ENCODE measurements around the gene APC2. TPM values are rescaled to one million over a fixed set of nuclear protein-coding genes. Genes with fewer than 3 reads are reported as not detected.
"Not testable (repeated sequence)": the region's sequence is repeated elsewhere in the genome, so short reads cannot be mapped to it uniquely, and the experiment has no call there.

APC2 gene
- total and polyA plus RNA-seq, 7 experiments from 2014 or later = 0.01 to 0.24 (median 0.07) TPM

DNA sequence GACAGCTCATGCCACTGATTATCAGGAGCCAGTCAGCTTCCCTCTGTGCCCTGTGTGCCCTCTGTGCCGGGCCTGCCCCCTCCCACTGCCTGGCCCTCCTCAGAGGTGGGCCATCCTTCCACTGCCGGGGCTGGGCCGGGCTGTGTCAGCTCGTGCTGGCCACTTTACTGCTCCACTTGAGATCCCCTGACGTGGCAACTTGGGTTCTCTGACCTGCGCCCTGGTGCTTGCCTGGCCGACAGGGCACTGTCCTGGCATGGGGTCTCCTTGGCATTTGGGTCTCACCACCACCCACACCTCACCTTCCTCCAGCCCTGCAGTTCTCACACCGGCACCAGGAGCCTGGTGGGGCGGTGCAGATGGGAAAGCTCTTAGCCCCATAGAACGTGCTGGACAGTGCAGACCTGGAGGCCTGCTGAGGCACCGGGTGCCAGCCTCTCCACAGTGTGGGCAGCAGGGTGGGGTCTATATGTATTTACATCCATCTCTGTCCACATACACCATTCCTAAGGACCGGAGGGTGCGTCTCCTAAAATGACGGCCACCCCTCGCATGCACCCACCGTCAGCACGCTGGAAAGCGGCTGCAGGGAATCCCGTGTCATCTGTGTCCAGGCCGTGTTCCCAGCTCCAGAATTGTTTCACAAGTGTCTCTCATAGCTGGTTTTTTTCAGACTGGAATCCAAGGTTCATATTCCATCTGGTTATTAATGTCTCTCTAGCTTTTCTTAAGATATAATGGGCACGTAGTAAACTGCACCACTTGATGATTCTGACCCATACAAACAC is 30.8 kb upstream of the APC2 start:
- Mint-ChIP-seq H3K4me3 (no peak overlapping the region), H3K36me3 (peaks cover 7 to 33% (median 11%) of the 10 kb centered on the region in 5 donors), H3K27ac (peak overlapping the region in 2 of 9 donors; percentile 28 to 36), H3K4me1 (peaks cover 15 to 46% (median 33%) of the 10 kb centered on the region in 7 donors), H3K9me3 (peaks cover 0 to 4% (median 0%) of the 10 kb centered on the region in 11 donors), H3K27me3 (no peaks in the 10 kb centered on the region)
- no peak overlapping the region for H3K27ac ChIP-seq (ENCODE audit: low read depth, low read length)
- no peaks in the 10 kb centered on the region for H3K9me3 ChIP-seq (ENCODE audit: control insufficient read depth in 2 of 3, low read length in 3 of 3)
- H3K4me1 ChIP-seq (ENCODE audit: control insufficient read depth in 2 of 2, insufficient read depth in 2 of 2, low read length in 2 of 2) = peaks cover 4 to 13% of the 10 kb centered on the region in 2 donors
- no peaks in the 10 kb centered on the region for H3K27me3 ChIP-seq (ENCODE audit: control insufficient read depth in 2 of 2, insufficient read depth in 2 of 2, low read length in 2 of 2)
- ChIA-PET POLR2A (interaction anchor here (1.1 to 1.4 kb wide), 2 partner anchors 9 to 14 kb away, joined by 3 to 5 read pairs; no protein-coding TSS in a partner anchor), CTCF (interaction anchor here (1.0 kb wide), 1 partner anchor 10 kb away, joined by 3 read pairs; no protein-coding TSS in a partner anchor)
- H3K4me3 ChIP-seq (ENCODE audit: low read length) = no peak overlapping the region
- ATAC-seq (no peak), DNase-seq (no peak)
- H3K36me3 ChIP-seq (ENCODE audit: control insufficient read depth in 2 of 3, insufficient read depth in 3 of 3, low read length in 3 of 3) = peaks cover 10 to 84% (median 23%) of the 10 kb centered on the region in 3 experiments
- intact Hi-C loops (cut with micrococcal nuclease) = no loop called here

- H3K9me3 Mint-ChIP-seq; H3K9me3 ChIP-seq (ENCODE audit: control insufficient read depth in 2 of 3, low read length in 3 of 3); POLR2A ChIA-PET; H3K4me3 ChIP-seq (ENCODE audit: low read length); H3K27ac Mint-ChIP-seq; intact Hi-C loops (cut with micrococcal nuclease); H3K4me3 Mint-ChIP-seq; H3K4me1 ChIP-seq (ENCODE audit: control insufficient read depth in 2 of 2, insufficient read depth in 2 of 2, low read length in 2 of 2); H3K27ac ChIP-seq (ENCODE audit: low read depth, low read length); ATAC-seq; H3K27me3 ChIP-seq (ENCODE audit: control insufficient read depth in 2 of 2, insufficient read depth in 2 of 2, low read length in 2 of 2); DNase-seq; H3K27me3 Mint-ChIP-seq: not testable (repeated sequence)
- peaks cover 8 to 36% (median 11%) of the 10 kb centered on the region in 5 donors for H3K36me3 Mint-ChIP-seq
- CTCF ChIA-PET = interaction anchor here (0.6 kb wide), 1 partner anchor 17 kb away, joined by 5 read pairs; no protein-coding TSS in a partner anchor
- peaks cover 10 to 86% (median 23%) of the 10 kb centered on the region in 3 experiments for H3K36me3 ChIP-seq (ENCODE audit: control insufficient read depth in 2 of 3, insufficient read depth in 3 of 3, low read length in 3 of 3)
- peaks cover 13 to 40% (median 27%) of the 10 kb centered on the region in 7 donors for H3K4me1 Mint-ChIP-seq
Observed at GRCh38 chr19:1420085-1420484, 29.8 kb upstream of the APC2 start.

DNA sequence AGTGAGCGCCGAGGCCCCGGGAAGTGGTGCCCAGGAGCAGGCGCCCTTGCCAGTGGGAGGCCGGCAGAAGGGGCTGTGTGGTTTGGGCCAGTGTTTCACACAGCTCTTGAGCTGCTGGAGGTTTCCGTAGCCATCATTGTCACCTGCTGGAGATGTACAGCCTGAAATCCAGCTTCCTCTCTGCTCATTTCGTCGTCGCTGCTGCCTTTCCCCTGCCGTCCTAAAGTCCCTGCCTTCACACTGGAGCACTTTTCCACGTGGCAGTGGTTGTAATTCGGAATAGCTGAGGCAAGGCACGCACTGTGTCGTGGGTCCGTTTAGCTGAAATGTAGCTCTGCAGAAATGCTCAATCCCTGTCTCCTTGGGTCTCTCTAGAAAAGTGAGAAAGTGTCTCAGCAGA is 29.3 kb upstream of the APC2 start:
- CTCF ChIA-PET = interaction anchor here (0.6 kb wide), 2 partner anchors 18 to 566 kb away, joined by 3 to 5 read pairs; no protein-coding TSS in a partner anchor
- Histone ChIP-seq H3K4me3 (ENCODE audit: low read length) (no peak overlapping the region), H3K9me3 (ENCODE audit: control insufficient read depth in 2 of 3, low read length in 3 of 3) (no peaks in the 10 kb centered on the region), H3K27ac (ENCODE audit: low read depth, low read length) (no peak overlapping the region), H3K36me3 (ENCODE audit: control insufficient read depth in 2 of 3, insufficient read depth in 3 of 3, low read length in 3 of 3) (peaks cover 10 to 86% (median 27%) of the 10 kb centered on the region in 3 experiments), H3K4me1 (ENCODE audit: control insufficient read depth in 2 of 2, insufficient read depth in 2 of 2, low read length in 2 of 2) (peaks cover 0 to 5% of the 10 kb centered on the region in 2 donors), H3K27me3 (ENCODE audit: control insufficient read depth in 2 of 2, insufficient read depth in 2 of 2, low read length in 2 of 2) (no peaks in the 10 kb centered on the region)
- ATAC-seq = no peak
- intact Hi-C loops (cut with micrococcal nuclease) = no loop called here
- Mint-ChIP-seq H3K9me3 (peaks cover 0 to 2% (median 0%) of the 10 kb centered on the region in 11 donors), H3K36me3 (peaks cover 8 to 37% (median 12%) of the 10 kb centered on the region in 5 donors), H3K27me3 (no peaks in the 10 kb centered on the region), H3K4me3 (no peak overlapping the region), H3K4me1 (peaks cover 11 to 35% (median 22%) of the 10 kb centered on the region in 7 donors), H3K27ac (no peak overlapping the region)
- no peak for DNase-seq
- POLR2A ChIA-PET = no interaction called here

DNA sequence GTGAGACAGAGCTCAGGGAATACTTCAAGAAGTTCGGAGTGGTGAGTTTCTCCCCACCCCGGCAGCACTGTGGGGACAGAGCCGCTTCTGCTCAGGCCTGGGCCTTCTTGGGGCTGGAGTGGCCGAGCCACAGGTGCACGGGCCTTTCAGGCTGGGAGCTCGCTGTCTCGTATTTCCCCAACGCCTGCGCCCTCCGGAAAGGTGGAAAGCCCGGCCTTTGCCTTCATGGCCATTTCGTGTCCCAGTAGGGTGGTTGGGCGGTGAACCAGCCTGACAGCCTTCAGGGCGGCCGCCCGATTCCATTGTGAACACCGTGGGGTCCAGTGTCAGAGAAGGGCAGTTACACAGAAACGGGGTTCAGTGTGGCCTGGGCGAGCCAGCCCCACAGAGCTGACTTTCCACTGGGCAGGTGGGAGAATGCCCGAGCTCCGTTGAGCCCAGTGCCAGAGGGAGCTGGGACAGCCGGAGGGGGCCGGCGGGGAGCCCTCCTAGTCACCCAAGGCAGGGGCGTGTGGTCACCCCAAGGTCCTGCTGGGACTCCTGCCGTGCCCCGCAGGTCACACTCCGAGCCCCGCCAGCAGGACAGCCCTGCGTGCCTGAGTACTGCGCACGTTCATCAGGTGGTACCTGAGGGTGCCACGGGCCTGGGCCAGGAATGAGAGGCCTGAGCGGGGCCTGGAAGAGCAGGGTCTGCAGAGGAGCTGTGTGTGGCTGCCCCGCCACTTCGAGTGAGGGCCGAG is 28.5 kb upstream of the APC2 start:
- H3K36me3 Mint-ChIP-seq = peaks cover 8 to 37% (median 14%) of the 10 kb centered on the region in 5 donors
- no peak for ATAC-seq

GRCh38 chr19:1421958-1422305 is 28.0 kb upstream of the APC2 start:
- DNase-seq = no peak

More for the DNA sequence above, 28.5 kb upstream of the APC2 start:
- Mint-ChIP-seq H3K9me3 (peaks cover 0 to 2% (median 0%) of the 10 kb centered on the region in 11 donors), H3K4me3 (no peak overlapping the region), H3K27me3 (no peaks in the 10 kb centered on the region), H3K27ac (no peak overlapping the region), H3K4me1 (peaks cover 7 to 27% (median 15%) of the 10 kb centered on the region in 7 donors)
- Histone ChIP-seq H3K4me3 (ENCODE audit: low read length) (no peak overlapping the region), H3K4me1 (ENCODE audit: control insufficient read depth in 2 of 2, insufficient read depth in 2 of 2, low read length in 2 of 2) (no peaks in the 10 kb centered on the region), H3K36me3 (ENCODE audit: control insufficient read depth in 2 of 3, insufficient read depth in 3 of 3, low read length in 3 of 3) (peaks cover 10 to 93% (median 30%) of the 10 kb centered on the region in 3 experiments), H3K27ac (ENCODE audit: low read depth, low read length) (no peak overlapping the region), H3K9me3 (ENCODE audit: control insufficient read depth in 2 of 3, low read length in 3 of 3) (no peaks in the 10 kb centered on the region), H3K27me3 (ENCODE audit: control insufficient read depth in 2 of 2, insufficient read depth in 2 of 2, low read length in 2 of 2) (no peaks in the 10 kb centered on the region)
- DNase-seq = no peak
- intact Hi-C loops (cut with micrococcal nuclease) = no loop called here
- ChIA-PET POLR2A (no interaction called here), CTCF (interaction anchor here (0.6 kb wide), 1 partner anchor 567 kb away, joined by 3 read pairs; no protein-coding TSS in a partner anchor)

DNA sequence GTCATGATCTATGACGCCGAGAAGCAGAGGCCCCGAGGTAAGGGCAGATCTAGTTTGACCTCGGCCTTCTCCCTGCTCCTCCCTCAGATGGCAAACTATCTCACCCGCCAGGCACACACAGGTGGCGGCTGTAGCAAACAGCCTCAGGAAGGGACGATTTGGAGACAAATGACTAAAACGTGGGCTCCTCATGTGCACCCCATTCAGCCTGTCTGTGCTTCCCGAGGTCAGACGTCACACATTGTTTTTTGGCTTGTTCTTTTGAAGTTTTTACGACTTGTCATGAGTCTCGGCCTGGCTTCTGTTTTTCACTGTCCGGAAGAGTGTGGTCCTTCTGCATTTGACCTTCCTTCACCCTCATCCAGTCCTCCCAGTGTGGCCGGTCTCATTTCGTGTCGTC is 27.6 kb upstream of the APC2 start:
- H3K4me3 Mint-ChIP-seq = no peak overlapping the region
- ATAC-seq (no peak), DNase-seq (no peak)
- intact Hi-C loops (cut with micrococcal nuclease) = no loop called here
- ChIA-PET POLR2A (no interaction called here), CTCF (no interaction called here)
- H3K27ac Mint-ChIP-seq = peak overlapping the region in 1 of 9 donors; percentile 19
- no peaks in the 10 kb centered on the region for H3K9me3 ChIP-seq (ENCODE audit: control insufficient read depth in 2 of 3, low read length in 3 of 3)
- H3K4me3 ChIP-seq (ENCODE audit: low read length) = no peak overlapping the region
- H3K27me3 Mint-ChIP-seq = no peaks in the 10 kb centered on the region
- peaks cover 8 to 35% (median 14%) of the 10 kb centered on the region in 5 donors for H3K36me3 Mint-ChIP-seq
- peaks cover 10 to 97% (median 30%) of the 10 kb centered on the region in 3 experiments for H3K36me3 ChIP-seq (ENCODE audit: control insufficient read depth in 2 of 3, insufficient read depth in 3 of 3, low read length in 3 of 3)
- peaks cover 4 to 22% (median 7%) of the 10 kb centered on the region in 7 donors for H3K4me1 Mint-ChIP-seq
- no peaks in the 10 kb centered on the region for H3K27me3 ChIP-seq (ENCODE audit: control insufficient read depth in 2 of 2, insufficient read depth in 2 of 2, low read length in 2 of 2)
- H3K4me1 ChIP-seq (ENCODE audit: control insufficient read depth in 2 of 2, insufficient read depth in 2 of 2, low read length in 2 of 2) = no peaks in the 10 kb centered on the region
- peaks cover 0 to 2% (median 0%) of the 10 kb centered on the region in 11 donors for H3K9me3 Mint-ChIP-seq
- no peak overlapping the region for H3K27ac ChIP-seq (ENCODE audit: low read depth, low read length)

More at GRCh38 chr19:1421958-1422305, 28.0 kb upstream of the APC2 start:
- intact Hi-C loops (cut with micrococcal nuclease) = no loop called here
- no peak overlapping the region for H3K27ac Mint-ChIP-seq
- ChIA-PET CTCF (no interaction called here), POLR2A (no interaction called here)
- H3K27me3 Mint-ChIP-seq = no peaks in the 10 kb centered on the region
- peaks cover 7 to 24% (median 11%) of the 10 kb centered on the region in 7 donors for H3K4me1 Mint-ChIP-seq
- H3K36me3 Mint-ChIP-seq = peaks cover 8 to 37% (median 14%) of the 10 kb centered on the region in 5 donors
- H3K27ac ChIP-seq (ENCODE audit: low read depth, low read length) = no peak overlapping the region
- no peak for ATAC-seq
- peaks cover 10 to 96% (median 30%) of the 10 kb centered on the region in 3 experiments for H3K36me3 ChIP-seq (ENCODE audit: control insufficient read depth in 2 of 3, insufficient read depth in 3 of 3, low read length in 3 of 3)
- no peaks in the 10 kb centered on the region for H3K4me1 ChIP-seq (ENCODE audit: control insufficient read depth in 2 of 2, insufficient read depth in 2 of 2, low read length in 2 of 2)
- no peaks in the 10 kb centered on the region for H3K27me3 ChIP-seq (ENCODE audit: control insufficient read depth in 2 of 2, insufficient read depth in 2 of 2, low read length in 2 of 2)
- no peaks in the 10 kb centered on the region for H3K9me3 ChIP-seq (ENCODE audit: control insufficient read depth in 2 of 3, low read length in 3 of 3)
- H3K9me3 Mint-ChIP-seq = peaks cover 0 to 2% (median 0%) of the 10 kb centered on the region in 11 donors
- H3K4me3 ChIP-seq (ENCODE audit: low read length) = no peak overlapping the region
- no peak overlapping the region for H3K4me3 Mint-ChIP-seq

Measured in naive thymus-derived CD4-positive, alpha-beta T cell (primary cell).